PC-9 (cell line): ENCODE measurements around the gene ERBB2. TPM values are rescaled to one million over a fixed set of nuclear protein-coding genes. Genes with fewer than 3 reads are reported as not detected.
"Not testable (repeated sequence)": the region's sequence is repeated elsewhere in the genome, so short reads cannot be mapped to it uniquely, and the experiment has no call there.

Experiments used
- BruUV-seq: library from RNA; stranded (reverse); fragments of 400-500 nt; replicated peaks from 2 replicates; lab custom pipeline; 2021; lab: Mats Ljungman, UMichigan
- CTCF ChIA-PET: fragments of 300-600 bp; sonication (Branson Sonifier 250); formaldehyde crosslinking; loops from one replicate; lab custom pipeline; 2022; ENCODE audit warnings: antibody characterized with exemption; lab: Charles Lee
- POLR2A ChIA-PET: fragments of 300-600 bp; sonication (Branson Sonifier 250); formaldehyde crosslinking; loops from one replicate; lab custom pipeline; 2022; ENCODE audit warnings: antibody characterized with exemption; ENCODE audit not compliant: unreplicated experiment; lab: Charles Lee
- DNase-seq, 2 experiments: peaks; one replicate each; pipeline versions ENCODE4 v3.0.0 to v3.0.0-alpha.2; 2015 to 2022; ENCODE audit warnings: mixed read lengths in 1 of 2
- H2AFZ ChIP-seq: fragments of 200-600 bp; sonication (generic); 2 replicates; pipeline ENCODE4 v1.8.1; 2017; ENCODE audit warnings: antibody characterized with exemption
- H3F3A ChIP-seq: fragments of 200-600 bp; sonication (generic); 2 replicates; pipeline ENCODE4 v1.8.1; 2017; ENCODE audit warnings: antibody characterized with exemption, mild to moderate bottlenecking, low read depth; ENCODE audit not compliant: insufficient read depth
- H3K27ac ChIP-seq: fragments of 200-600 bp; sonication (generic); 2 replicates; pipeline ENCODE4 v1.6.1; 2016; ENCODE audit warnings: mixed run types
- H3K27me3 ChIP-seq: fragments of 200-600 bp; sonication (generic); 2 replicates; pipeline ENCODE4 v1.6.1; 2016; ENCODE audit warnings: low read depth, mixed run types; ENCODE audit not compliant: insufficient read depth
- H3K36me3 ChIP-seq: fragments of 200-600 bp; sonication (generic); 2 replicates; pipeline ENCODE4 v1.6.1; 2016; ENCODE audit warnings: low read depth, mixed run types
- H3K4me1 ChIP-seq: fragments of 200-600 bp; sonication (generic); replicated peaks from 2 replicates; pipeline ENCODE4 v1.6.1; 2016; ENCODE audit warnings: mixed run types; ENCODE audit not compliant: insufficient read depth
- H3K4me2 ChIP-seq: fragments of 200-600 bp; sonication (generic); 2 replicates; pipeline ENCODE4 v1.6.1; 2017; ENCODE audit warnings: mixed run types
- H3K4me3 ChIP-seq: fragments of 200-600 bp; sonication (generic); 2 replicates; pipeline ENCODE4 v1.6.1; 2016; ENCODE audit warnings: mixed run types
- H3K79me2 ChIP-seq: fragments of 200-600 bp; sonication (generic); 2 replicates; pipeline ENCODE4 v1.6.1; 2017; ENCODE audit warnings: low read depth, mixed run types
- H3K9me2 ChIP-seq: fragments of 200-600 bp; sonication (generic); 2 replicates; pipeline ENCODE4 v1.8.1; 2017; ENCODE audit warnings: mild to moderate bottlenecking; ENCODE audit not compliant: insufficient read depth
- H3K9me3 ChIP-seq: fragments of 200-600 bp; sonication (generic); 2 replicates; pipeline ENCODE4 v1.8.1; 2016; ENCODE audit warnings: low read depth; ENCODE audit not compliant: insufficient read depth
- H4K20me1 ChIP-seq: fragments of 200-600 bp; sonication (generic); 2 replicates; pipeline ENCODE4 v1.8.1; 2017; ENCODE audit not compliant: insufficient read depth
- CTCF ChIP-seq: fragments of 200-600 bp; sonication (generic); conservative IDR thresholded peaks from 2 replicates; pipeline ENCODE4 v1.6.1; 2017; ENCODE audit warnings: mixed run types, antibody characterized with exemption, mild to moderate bottlenecking, moderate library complexity
- EZH2 ChIP-seq: fragments of 200-600 bp; sonication (generic); IDR thresholded peaks from 2 replicates; pipeline ENCODE4 v1.8.0; 2017; ENCODE audit warnings: antibody characterized with exemption, low read depth
- intact Hi-C: fragments of 100-400 bp; cut with micrococcal nuclease; formaldehyde crosslinking; loops from one replicate; pipeline ENCODE4 v1.10.0; 2022; ENCODE audit not compliant: unreplicated experiment
- total RNA-seq: library from RNA; stranded (reverse); gene quantifications from 2 replicates; pipeline ENCODE4 v1.2.3, GENCODE V29; 2021

Gene ERBB2
- total RNA-seq, 1 experiment from 2014 or later = 90.6 TPM

DNA sequence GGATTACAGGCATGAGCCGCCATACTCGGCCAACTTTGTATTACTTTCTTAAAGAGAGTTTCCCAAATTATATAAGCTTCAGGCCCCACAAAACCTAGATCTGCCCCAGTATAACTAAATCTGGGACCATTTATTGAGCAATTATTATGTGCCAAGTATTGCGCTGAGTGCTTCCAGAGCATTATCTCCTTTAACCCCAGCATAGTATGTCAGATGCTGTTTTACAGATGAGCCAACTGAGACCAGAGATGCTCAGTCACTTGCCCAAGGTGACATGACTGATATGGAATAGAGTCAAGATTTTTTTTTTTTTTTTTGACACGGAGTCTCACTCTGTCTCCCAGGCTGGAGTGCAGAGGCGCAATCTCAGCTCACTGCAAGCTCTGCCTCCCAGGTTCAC lies 1.9 kb upstream of the ERBB2 start:
- H3K9me2 ChIP-seq = no peaks in the 10 kb centered on the region
- intact Hi-C loops = no loop called here
- CTCF ChIA-PET = no interaction called here

GRCh38 chr17:39699157-39699817 lies 577 bp upstream of the ERBB2 start:
- Histone ChIP-seq H3K4me1 (peaks cover 40% of the 10 kb centered on the region), H3K4me2 (peak overlapping the region; percentile 73), H3F3A (peaks cover 35% of the 10 kb centered on the region), H3K4me3 (peak overlapping the region; percentile 71), H3K27ac (peak overlapping the region; percentile 20), H3K79me2 (peaks cover 47% of the 10 kb centered on the region), H2AFZ (peak overlapping the region; percentile 80; the same call in 1 of the 2 replicates)
- H3K9me2 ChIP-seq, H3K36me3 ChIP-seq, H4K20me1 ChIP-seq, DNase-seq, H3K9me3 ChIP-seq, H3K27me3 ChIP-seq, intact Hi-C loops: not testable (repeated sequence)
- POLR2A ChIA-PET = interaction anchor here (0.5 to 1.0 kb wide), 7 partner anchors 8 to 1989 kb away, joined by 3 to 7 read pairs (median 4); partner anchors contain the start of genes MIEN1 and PGAP3
- BruUV-seq = TSS peak; percentile 69
- CTCF ChIA-PET = interaction anchor here (0.6 kb wide), 3 partner anchors 33 to 66 kb away, joined by 3 to 9 read pairs (median 4); no protein-coding TSS in a partner anchor

More for the DNA sequence above, 1.9 kb upstream of the ERBB2 start:
- H3K27me3 ChIP-seq = no peaks in the 10 kb centered on the region
- peaks cover 6% of the 10 kb centered on the region; the same call in 1 of the 2 replicates for H4K20me1 ChIP-seq
- peaks cover 22% of the 10 kb centered on the region for H3F3A ChIP-seq
- H3K27ac ChIP-seq = no peak overlapping the region
- no peaks in the 10 kb centered on the region for H3K9me3 ChIP-seq
- POLR2A ChIA-PET = no interaction called here
- BruUV-seq = no TSS peak
- peaks cover 36% of the 10 kb centered on the region for H3K79me2 ChIP-seq
- no peak for DNase-seq
- H3K4me3 ChIP-seq = no peak overlapping the region
- H2AFZ ChIP-seq = no peak overlapping the region
- peaks cover 27% of the 10 kb centered on the region for H3K4me1 ChIP-seq
- no peaks in the 10 kb centered on the region for H3K36me3 ChIP-seq
- TF ChIP-seq CTCF (no peak), EZH2 (no peak)
- no peak overlapping the region for H3K4me2 ChIP-seq

DNA sequence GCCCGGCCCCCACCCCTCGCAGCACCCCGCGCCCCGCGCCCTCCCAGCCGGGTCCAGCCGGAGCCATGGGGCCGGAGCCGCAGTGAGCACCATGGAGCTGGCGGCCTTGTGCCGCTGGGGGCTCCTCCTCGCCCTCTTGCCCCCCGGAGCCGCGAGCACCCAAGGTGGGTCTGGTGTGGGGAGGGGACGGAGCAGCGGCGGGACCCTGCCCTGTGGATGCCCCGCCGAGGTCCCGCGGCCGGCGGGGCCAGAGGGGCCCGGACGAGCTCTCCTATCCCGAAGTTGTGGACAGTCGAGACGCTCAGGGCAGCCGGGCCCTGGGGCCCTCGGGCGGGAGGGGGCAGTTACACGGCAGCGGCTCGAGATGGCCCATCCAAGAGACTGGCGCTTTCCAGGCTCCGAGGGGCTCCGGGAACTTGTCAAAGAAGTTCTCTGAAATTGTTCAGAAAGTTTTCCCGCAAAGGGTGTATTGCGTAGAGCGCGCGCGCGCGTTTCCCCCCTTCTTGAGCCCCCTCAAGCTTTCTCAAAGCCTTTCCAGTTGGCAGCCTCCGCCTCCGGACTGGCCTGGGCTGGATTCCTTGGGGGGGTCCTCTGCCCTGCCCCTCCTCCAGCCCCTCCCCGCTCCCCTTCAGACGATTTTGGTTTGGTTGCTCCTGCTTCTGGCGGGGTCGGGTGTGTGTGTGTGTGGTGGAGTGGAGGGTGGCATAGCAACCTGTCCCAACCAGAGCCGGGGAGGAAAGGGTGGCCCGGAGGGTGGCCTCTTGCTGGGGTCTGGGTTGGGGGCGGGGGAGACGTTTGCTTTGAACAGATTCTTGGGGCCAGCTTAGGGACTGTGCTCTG lies 504 bp downstream of the ERBB2 start:
- BruUV-seq = no TSS peak
- peak in 1 of 2 experiments; percentile 12 for DNase-seq
- no peaks in the 10 kb centered on the region for H3K9me3 ChIP-seq
- ChIA-PET CTCF (interaction anchor here (0.5 to 1.2 kb wide), 4 partner anchors 21 to 79 kb away, joined by 3 to 5 read pairs (median 4); no protein-coding TSS in a partner anchor), POLR2A (interaction anchor here (0.5 to 1.0 kb wide), 6 partner anchors 9 to 30 kb away, joined by 3 to 7 read pairs (median 4); partner anchors contain the start of gene MIEN1)
- peak overlapping the region; percentile 71 for H3K4me3 ChIP-seq
- H3K79me2 ChIP-seq = peaks cover 58% of the 10 kb centered on the region
- no peak for TF ChIP-seq CTCF
- intact Hi-C loops = no loop called here
- H3F3A ChIP-seq = peaks cover 39% of the 10 kb centered on the region
- H3K4me1 ChIP-seq = peaks cover 51% of the 10 kb centered on the region
- H3K27me3 ChIP-seq = no peaks in the 10 kb centered on the region
- peaks cover 6% of the 10 kb centered on the region; the same call in 1 of the 2 replicates for H4K20me1 ChIP-seq
- peak overlapping the region; percentile 73 for H3K4me2 ChIP-seq
- H3K27ac ChIP-seq = peak overlapping the region; percentile 20; the same call in 1 of the 2 replicates
- H3K9me2 ChIP-seq = no peaks in the 10 kb centered on the region
- peak overlapping the region; percentile 80 for H2AFZ ChIP-seq
- H3K36me3 ChIP-seq = no peaks in the 10 kb centered on the region
